HG02623 (cell line): Measurements from ENCODE around the gene TSPAN33.

ENCODE experiments used
- ATAC-seq: cut with Tn5 transposase; IDR thresholded peaks from one replicate; pipeline ENCODE4 v1.9.1; 2021; ENCODE audit warnings: moderate library complexity; ENCODE audit not compliant: unreplicated experiment

TSPAN33 gene

DNA sequence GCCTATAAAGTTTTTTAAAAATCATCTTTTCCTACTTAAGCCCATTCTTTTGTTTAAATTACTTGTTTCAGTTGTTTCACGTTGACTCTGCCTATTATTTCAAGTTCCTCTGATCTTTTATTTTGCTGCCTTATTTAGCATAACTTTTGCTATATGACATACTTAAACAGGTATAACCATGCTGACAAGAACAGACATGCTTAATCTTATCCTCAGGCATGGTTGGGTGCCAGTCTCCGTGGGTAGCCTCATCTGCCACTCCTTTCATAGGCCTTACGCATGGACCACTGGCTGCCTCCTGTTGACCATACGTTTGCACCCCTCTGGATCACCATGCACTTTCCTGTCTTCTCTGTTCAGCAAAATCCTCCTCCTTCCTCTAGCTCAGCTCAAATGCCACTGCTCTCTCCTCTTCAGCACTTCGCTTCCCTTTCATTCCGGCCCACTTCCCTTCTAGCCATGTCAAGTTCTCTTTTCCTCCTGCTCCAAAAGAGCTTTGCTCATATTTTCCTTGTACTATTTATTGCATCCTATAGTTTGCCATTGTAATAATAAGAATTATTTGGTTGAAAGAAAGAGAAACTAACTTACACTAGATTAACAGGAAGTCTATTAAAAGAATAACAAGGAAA lies 10.0 kb upstream of the TSPAN33 start:
- no peak for ATAC-seq

DNA sequence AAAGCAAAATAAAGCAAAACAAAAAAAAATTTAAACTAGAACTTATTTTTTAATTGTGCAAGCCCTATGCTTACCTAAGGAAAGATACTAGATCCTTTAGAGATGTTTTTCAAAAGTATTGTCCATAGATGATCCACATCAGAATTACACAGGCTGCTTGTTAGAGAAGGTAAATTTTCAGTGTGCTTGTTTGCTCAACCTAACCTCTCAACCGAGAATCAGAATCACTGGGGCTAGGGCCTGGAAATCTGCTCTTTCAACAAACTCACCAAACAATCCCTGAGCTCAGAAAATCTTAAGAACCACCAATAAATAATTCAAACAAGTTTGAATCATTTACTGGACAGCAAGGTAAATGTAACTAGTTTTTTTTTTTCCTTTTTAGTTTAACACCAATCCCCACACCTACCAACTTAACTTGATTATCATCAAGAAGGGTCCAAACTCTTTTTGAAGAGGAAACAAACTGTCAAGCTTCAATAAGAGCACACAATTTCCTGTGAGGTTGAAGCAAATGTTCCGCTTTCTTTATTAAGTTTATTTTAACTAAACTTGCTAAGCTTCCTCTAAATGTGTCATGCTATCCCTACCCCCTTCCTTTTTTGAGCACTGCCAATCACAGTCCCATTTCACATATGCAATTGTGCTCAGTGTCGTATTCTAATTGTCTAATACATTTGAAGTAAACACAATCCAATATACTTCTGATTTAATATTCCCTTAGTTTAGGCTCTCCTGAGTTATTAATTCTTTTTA lies 7.4 kb upstream of the TSPAN33 start:
- ATAC-seq, result no peak

DNA sequence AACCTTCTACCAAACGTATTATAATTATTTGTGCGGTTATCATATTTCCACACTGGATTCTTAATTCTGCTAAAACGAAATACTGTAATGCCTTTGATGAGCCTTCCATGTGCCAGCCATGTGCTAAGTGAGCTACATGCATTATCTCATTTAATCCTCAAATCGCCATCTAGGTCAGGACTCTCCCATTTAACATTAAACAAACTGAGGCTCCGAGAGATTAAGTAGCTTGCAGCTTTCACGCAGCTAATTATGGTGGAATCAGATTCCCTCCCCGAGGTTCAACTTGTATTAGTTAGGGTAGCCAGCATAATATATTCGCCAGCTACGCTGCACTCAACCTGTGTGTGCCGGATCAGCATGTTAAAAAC lies 798 bp upstream of the TSPAN33 start:
- ATAC-seq, result no peak

DNA sequence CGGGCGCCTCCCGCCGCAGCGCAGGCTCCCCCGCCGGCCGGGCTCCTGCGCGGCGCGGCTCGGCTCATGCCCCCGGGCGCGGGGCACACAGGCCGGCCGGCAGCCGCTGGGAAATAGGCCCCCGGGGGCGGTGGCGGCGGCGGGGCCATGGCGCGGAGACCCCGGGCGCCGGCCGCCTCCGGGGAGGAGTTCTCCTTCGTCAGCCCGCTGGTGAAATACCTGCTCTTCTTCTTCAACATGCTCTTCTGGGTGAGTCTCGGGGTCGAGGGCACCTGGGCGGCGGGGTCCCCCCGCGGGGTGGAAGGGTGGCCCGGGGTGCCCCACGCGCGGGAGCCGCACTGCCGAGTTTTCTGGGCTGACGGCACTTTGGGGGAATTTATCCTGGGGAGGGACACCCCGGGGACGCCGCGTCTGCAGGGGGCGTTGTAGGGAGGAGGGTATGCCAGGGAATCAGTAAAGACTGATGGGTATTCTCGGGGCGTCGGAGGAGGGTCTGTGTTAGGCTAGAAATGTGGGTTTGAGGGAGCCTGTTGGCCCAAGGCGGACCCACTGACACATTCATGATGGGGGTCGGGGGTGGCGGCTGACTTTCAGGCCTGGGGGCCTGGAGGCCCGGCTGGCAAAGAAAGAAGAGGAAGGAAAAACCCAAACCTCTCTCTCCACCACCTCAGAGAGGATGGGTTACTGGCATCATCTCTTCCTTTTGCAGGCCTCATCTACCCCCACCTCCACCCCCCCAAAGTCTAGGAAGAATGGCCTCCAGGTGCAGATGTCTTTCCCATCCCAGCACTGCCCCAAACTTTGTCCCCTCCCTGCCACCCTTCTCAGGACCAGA lies 544 bp downstream of the TSPAN33 start:
- peak; percentile 8 for ATAC-seq

DNA sequence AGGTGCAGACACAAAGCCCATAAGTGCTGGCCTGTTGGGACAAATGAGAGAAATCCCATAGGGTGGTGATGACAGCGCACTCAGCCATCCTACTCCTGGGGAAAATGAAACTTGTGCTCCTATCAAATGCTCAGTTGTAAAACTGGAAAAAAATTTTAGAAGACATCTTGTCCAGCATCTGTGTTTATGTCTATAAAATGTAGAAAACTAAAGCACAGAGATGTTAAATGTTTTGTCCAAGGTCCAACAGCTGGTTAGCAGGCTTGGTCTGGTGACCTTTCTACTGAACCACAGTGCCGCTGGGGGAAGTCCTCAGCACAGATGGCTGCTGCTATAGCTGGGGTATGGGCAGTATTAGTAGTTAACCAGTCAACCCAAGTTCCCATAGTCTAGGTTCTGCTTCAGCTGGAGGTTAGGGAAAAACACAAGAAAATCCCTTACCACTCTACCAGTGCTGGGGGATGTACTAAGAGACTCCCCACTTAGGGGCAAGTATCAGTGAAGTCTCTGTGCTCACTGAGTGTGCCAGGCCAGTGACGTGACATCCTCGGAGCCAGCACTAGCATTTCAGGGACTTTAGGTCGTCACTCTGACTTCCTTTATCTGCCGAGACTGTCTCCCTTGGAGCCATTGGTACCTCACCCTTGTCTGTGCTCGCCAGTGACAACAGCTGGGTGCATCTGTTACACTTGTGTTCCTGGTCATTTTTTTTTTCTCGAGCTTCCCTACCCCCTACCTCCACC lies 1.9 kb downstream of the TSPAN33 start:
- ATAC-seq, result peak; percentile 57

DNA sequence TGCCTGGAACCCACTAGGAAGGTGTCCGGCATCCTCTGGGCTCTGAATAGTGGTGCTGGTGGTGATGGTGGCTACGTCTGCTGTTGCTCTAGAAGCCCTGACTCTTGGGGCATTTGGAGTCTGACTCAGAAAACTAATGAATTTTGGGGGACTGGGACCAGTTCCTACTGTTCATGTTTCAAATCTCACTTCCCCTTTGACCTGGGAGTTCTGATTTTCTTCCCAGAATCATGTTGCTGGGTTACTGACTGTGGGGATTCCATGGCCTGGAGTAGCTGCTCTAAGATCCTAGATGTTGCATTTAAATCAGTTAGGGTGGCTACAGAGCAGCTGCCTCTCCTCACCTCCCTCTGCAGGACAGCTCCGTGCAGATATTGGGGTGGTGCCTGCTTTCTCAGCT lies 3.2 kb downstream of the TSPAN33 start:
- no peak for ATAC-seq

DNA sequence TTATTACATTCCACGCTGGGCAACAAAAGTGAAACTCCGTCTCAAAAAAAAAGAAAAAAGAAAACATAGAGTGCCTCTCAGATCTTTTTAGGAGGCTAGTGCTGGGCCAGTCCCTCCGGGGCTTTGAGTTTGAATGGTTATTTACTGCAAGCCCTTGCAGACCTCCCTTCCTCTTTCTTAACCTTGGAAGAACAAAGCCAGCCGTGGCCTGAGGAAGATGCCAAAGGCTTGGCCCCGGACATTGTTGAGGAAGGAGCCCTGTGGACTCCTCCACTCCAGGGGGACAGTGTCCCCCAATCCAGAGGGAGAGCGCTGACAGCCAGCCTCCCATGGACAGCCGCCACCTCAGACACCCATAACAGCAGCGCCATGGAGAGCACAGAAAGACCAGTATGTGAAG lies 5.0 kb downstream of the TSPAN33 start:
- ATAC-seq, result no peak

DNA sequence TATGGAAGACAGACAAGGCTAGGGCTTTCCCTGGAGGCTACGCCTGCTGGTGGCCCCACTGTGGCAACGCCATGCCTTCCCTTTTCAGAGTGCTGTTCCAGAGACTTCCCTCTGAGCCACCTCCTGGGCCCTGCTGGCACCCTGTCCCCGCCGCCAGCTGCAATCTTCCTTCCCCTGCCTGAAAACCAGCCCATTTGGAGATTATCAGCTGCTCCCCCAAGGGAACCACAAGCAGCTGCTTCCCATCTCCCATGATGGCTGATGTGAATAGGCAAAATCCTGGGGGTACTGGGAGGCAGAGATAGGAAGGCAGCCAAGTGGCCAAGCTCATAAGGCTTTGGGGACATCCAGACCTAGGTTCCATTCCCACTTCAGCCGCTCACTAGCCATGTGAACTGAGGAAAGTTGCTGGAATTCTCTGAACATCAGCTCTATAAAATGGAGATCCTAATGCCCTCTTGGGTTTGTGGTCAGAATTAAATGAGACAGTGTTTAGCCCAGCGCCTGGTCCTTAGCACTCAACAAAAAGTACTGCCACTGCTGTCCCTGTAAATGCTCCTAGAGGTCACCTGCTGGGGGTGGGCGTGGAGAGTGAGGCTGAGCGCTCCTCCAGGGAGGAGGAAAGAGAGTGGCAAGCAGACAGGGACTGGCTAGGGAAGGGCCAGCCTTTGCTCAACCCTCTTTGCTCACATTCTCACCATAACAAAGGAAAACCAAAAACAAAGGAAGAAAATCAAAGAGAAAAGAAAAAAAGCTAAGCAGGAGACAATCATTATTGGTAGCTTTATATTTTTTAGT lies 5.9 kb downstream of the TSPAN33 start:
- no peak for ATAC-seq

DNA sequence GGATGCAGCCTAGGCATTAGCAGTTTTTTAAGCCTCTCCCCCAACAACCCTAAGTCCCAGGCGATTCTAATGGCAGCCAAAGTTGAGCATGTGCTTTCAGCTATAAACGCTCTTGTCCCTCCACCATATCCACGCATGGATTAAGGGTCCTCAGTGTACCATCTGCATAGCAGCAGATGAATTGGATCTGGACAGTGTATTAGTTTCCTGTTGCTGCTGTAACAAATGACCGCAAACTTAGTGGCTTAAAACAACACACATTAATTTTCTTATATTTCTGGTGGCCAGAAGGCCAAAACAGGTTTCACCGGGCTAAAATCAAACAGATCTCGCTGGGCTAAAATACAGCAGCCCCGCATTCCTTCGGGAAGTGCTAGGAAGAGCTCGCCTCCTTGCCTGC lies 13.1 kb downstream of the TSPAN33 start:
- no peak for ATAC-seq

DNA sequence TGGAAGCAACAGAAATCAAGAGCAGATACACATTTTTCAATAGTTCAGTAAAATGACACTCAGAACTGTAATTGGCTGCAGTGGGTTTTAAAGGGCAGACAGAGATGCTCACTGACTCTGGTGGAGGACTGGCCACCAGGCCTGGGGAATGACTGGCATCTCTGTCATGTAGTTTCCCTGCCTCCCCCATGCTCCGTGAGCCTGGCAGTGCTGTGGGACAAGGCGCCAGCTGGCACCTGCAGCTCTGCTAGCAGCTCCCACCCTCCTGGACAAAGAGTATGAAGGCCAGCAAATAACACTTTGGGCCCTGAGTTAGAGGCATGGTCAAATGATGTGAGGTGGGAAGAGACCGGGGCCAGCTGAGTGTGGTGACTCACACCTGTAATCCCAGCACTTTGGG lies 15.0 kb downstream of the TSPAN33 start:
- no peak for ATAC-seq

DNA sequence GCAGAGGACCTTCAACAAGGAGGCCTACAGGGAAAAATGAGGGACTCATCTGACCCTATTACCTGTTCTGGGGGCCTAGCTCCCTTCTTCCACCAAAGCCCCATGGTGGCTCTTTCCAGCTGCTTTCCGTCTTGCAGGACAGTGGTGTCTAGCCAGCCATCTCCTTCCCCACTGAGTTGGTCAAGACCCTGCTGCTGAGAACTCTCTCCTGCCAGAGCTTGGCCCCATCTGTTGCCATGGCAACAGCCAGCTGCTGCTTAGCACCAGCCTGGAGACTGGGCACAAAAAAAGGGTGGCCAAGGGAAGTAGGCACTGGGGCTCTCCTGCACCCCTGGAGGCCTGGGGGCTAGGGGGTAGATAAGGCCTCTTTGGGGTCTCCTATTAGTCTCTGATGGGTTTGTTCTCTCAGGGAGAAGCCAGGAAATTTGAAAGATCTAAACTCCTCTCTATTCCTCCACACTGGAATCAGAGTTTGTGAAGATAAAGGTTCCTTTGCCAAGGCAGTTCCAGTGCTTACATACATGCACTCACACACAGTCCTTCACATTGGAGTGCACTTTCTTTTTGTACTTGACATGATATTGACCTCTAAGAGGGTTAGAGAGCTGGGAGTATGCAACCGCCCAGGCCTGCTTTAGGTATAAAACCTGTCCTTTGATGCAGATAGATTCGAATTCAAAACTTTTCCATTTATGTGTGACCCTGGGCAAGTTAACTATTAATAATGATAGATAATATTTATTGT lies 15.8 kb downstream of the TSPAN33 start:
- no peak for ATAC-seq

DNA sequence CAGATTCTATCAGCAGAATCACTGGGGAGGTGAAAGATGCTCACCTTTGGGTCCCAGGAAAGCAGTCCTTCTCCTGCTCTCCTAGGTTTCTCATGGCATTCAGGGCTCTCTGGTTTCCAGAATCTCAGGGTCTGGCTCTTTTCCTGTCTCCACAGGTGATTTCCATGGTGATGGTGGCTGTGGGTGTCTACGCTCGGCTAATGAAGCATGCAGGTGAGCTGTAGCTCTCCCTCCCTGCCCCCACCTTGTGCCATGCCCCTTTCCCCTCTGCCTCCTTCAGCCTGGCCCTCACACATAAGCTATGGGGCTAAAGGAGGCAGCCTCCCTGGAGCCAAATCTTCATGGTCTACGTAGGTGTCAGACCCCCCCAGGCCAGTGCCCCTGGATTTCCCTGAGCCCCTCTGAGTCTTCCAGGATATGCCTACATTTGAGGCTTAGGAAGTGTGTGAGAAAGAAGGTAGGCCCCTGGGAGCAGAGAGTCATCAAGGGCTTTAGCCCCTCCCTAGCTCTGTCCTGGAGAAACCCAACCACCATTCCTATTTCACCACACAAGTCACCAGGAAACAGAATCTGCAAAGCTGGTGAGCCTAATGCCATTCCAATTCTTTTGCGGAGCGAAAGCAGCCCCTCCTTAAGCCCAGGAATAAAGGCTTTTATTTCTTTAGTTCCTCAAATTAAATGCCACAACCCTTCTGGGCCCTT lies 17.2 kb downstream of the TSPAN33 start:
- ATAC-seq, result no peak

DNA sequence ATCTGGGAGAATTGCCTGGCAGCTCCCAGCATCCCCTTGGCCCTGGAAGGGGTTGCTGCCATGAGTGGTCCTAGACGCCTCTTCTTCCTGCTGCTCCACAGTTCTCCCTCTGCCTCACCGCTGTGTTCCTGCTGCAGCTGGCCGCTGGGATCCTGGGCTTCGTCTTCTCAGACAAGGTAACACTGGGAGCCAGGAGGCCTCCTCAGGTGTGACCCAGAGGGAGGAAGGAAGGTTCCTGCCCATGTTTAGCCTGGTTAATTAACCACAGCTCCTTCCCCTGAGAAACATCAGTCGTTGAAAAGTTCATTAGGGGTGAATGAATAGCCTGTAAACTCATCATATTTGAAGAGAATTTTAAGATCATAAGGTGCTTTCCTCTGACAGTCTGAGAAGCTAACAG lies 18.2 kb downstream of the TSPAN33 start:
- ATAC-seq, result no peak

DNA sequence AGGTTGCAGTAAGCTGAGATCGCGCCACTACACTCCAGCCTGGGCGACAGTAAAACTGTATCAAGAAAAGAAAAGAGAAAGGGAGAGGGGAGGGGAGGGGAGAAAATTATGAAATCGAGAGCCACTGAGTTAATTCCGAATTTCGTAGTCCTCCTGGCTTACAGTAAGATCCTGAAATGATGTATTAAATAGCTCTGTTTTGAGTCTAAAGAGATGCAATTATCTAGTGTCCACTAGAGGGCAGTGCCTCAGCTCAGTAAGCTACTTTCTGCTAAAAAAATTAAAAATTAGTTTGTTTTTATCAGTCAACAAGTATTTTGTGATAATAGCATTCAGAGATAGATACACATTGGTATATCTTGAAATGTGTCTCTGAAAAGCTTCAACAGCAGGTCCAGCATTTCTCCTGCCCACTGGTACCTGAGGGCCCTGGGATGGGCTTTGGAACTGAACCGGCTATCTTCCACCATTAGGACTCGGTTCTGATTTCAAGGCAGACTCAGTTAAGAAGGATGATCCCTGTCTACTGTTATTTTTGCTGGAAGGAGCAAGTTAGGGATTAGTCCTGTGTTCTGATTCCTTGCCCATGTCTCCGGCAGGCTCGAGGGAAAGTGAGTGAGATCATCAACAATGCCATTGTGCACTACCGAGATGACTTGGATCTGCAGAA lies 19.5 kb downstream of the TSPAN33 start:
- ATAC-seq, result no peak

DNA sequence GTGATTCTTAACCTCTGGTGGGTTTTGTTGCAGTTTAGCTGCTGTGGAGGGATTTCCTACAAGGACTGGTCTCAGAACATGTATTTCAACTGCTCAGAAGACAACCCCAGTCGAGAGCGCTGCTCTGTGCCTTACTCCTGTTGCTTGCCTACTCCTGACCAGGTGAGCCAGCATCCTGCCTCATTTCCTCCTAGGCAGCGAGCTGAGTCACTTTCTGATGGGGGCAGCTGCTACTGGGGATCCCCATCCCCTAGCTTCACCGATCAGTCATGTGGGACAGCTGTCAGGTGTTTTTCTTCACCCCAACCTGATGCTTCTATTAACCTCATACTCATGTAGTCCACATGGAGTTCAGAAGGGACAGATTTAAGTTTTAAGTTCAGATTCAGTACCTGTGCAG lies 22.2 kb downstream of the TSPAN33 start:
- no peak for ATAC-seq

DNA sequence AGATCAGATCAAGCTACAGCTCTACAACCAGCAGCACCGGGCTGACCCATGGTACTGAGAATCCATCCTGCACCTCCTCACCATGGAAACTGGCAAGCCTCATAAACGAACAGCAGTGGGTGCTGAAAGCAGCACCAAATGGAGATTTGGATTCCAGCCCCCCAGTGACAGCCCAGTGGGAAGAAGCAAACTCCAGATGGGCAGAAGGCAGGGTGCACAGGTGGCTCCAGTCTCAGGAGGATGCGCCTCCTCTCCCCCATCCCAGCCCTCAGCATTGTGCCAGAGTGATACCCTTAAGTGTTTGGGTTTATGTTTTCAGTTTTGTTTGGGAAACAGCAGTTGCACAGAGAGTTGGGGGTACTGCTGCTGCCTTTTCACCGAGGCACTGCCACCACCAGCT lies 23.3 kb downstream of the TSPAN33 start:
- ATAC-seq, result no peak

DNA sequence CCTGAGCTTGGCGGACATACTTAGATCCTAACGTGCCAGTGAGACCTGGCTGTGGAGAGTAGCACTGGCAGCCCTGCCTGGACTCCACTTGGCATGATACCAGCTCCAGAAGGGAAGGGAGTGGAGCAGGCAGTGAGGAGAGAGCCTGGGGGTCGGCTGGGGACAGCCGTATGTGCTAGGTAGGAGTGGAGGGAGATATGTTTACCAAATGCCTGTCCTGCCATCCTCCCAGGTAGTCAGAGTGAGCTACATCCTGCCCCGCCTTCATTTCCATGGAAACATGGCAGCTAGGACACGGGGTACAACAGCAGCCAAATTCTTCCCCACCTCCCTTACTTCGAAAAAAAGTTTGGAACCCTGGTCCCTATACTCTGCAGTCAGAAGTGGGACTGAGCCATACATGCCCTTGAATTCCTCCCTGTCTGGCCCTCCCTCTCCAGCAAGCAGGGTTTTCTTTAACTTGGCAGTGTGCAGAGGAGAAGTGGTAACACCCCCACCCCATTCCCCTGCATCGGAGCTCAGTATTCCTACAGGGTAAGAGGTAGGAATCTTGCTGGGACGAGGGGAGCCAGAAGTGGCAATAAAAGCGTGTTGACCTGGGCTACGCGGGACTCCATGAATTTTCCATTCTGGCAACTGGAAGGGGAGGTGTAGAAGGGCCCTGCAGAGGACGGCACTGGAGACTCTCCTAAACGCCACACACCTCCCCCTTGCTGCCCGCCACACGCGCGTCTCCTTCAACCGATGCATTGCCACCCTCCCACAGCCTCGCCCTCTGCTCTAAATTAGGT lies 23.9 kb downstream of the TSPAN33 start:
- ATAC-seq, result no peak

DNA sequence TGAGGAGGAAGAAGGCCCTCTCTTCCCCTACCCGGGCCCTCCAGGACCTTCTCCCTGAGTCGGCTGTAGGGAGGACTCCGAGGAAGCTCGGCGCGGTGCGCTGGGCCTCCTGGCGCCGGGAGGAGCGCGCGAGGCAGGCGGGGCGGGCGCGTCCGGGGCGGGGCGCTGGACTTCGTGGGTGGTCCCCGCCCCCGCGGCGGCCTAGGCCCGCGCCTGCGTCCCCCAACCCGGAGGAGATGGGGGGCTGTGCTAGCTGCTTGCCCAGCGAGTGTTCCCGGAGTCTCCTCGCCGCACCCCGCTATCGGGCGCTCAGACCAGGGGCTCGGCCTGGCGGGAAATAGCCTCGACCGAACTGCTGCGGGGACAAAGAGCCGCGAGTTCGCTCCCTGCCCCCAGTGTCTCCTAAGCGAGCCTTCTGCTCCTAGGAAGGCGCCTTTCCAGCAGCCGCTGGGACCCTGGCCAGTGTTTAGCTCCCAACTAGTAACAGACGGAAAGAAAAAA lies 24.7 kb downstream of the TSPAN33 start:
- ATAC-seq, result no peak
